Motor neuron (in vitro differentiated cells): Measurements from ENCODE around the gene THSD7B. TPM values are rescaled to one million over a fixed set of nuclear protein-coding genes. Genes with fewer than 3 reads are reported as not detected.
"Not testable (repeated sequence)": the region's sequence is repeated elsewhere in the genome, so short reads cannot be mapped to it uniquely, and the experiment has no call there.

Source experiments
- ATAC-seq, 8 experiments: fragments of 200-7000 bp; cut with Tn5 transposase; replicated peaks in 6 of 8; 2 replicates each; pipeline ENCODE4 v1.8.0; 2021; ENCODE audit warnings: mild to moderate bottlenecking in 8 of 8, moderate library complexity in 8 of 8
- H3K27ac ChIP-seq, 2 donors: fragments of 250-450 bp; sonication (Bioruptor Pico); 2 replicates each; pipeline ENCODE4 v1.9.0; 2021; ENCODE audit warnings: antibody characterized with exemption in 2 of 2, mild to moderate bottlenecking in 2 of 2, moderate library complexity in 1 of 2
- H3K4me1 ChIP-seq, 2 donors: fragments of 250-450 bp; sonication (Bioruptor Pico); replicated peaks in 1 of 2; 2 replicates each; pipeline ENCODE4 v1.6.1; 2021; ENCODE audit warnings: antibody characterized with exemption in 2 of 2, mild to moderate bottlenecking in 2 of 2, moderate library complexity in 1 of 2
- H3K4me3 ChIP-seq, 5 donors: fragments of 250-450 bp; sonication (Bioruptor Pico); 2 replicates each; pipeline ENCODE4 v1.9.0; 2021; ENCODE audit warnings: antibody characterized with exemption in 5 of 5, mild to moderate bottlenecking in 5 of 5, moderate library complexity in 4 of 5
- WGBS, 10 experiments: fragments of 450-650 bp; shearing (Covaris generic); methylation state at CpG; one replicate each; pipeline ENCODE4 v1.0.0; 2022; 5-methylcytosine and 5-hydroxymethylcytosine counted together
- in situ Hi-C, 9 experiments: fragments of 400-800 bp; cut with MboI; loops; one replicate each; pipeline ENCODE4 v1.15.0; 2021; ENCODE audit warnings: low sequenced_read_pairs in 9 of 9, low pct_unique_long_range_greater_than_20kb in 2 of 9; ENCODE audit not compliant: unreplicated experiment in 9 of 9
- total RNA-seq, 8 experiments: library from RNA; unstranded; fragments of 300-600 nt; gene quantifications; 2 replicates each; pipeline versions ENCODE4 v1.2.3 to v1.2.4, GENCODE V29; 2022

Gene THSD7B
- total RNA-seq, 8 experiments from 2014 or later: 0.13 to 1.4 (median 0.31) TPM

- ATAC-seq: peak; percentile 61 to 92 (median 68)
- Histone ChIP-seq H3K4me3 (no peak overlapping the region), H3K27ac (no peak overlapping the region), H3K4me1 (no peaks in the 10 kb centered on the region)
- in situ Hi-C loops: loop anchor here in 2 of 9 experiments (25.0 kb wide), 2 partner anchors 178 to 722 kb away; no protein-coding TSS in a partner anchor
- 0 to 91% (median 66%) methylated on average over 3 to 5 of the region's 5 CpGs for WGBS, 10 experiments
Observed at GRCh38 chr2:137659616-137660015, 894.3 kb downstream of the THSD7B start.

GRCh38 chr2:137670111-137670510 is 904.8 kb downstream of the THSD7B start:
- in situ Hi-C loops: loop anchor here in 2 of 9 experiments (25.0 kb wide), 2 partner anchors 167 to 733 kb away; no protein-coding TSS in a partner anchor
- no peak overlapping the region for H3K4me3 ChIP-seq
- WGBS, 10 experiments: 5 to 100% (median 68%) methylated on average over 1 to 3 of the region's 3 CpGs; no CpG with 5 or more reads in 2 of the 10 experiments
- H3K27ac ChIP-seq: no peak overlapping the region
- ATAC-seq: no peak
- no peaks in the 10 kb centered on the region for H3K4me1 ChIP-seq

GRCh38 chr2:137672989-137673552 is 907.7 kb downstream of the THSD7B start:
- Histone ChIP-seq H3K4me3 (no peak overlapping the region), H3K4me1 (no peaks in the 10 kb centered on the region), H3K27ac (no peak overlapping the region)
- in situ Hi-C loops: loop anchor here in 2 of 9 experiments (25.0 kb wide), 2 partner anchors 164 to 736 kb away; no protein-coding TSS in a partner anchor
- ATAC-seq: no peak

GRCh38 chr2:137674991-137675390 is 909.6 kb downstream of the THSD7B start:
- Histone ChIP-seq H3K4me3 (no peak overlapping the region), H3K4me1 (no peaks in the 10 kb centered on the region), H3K27ac (no peak overlapping the region)
- ATAC-seq: no peak
- WGBS, 10 experiments: 7 to 100% (median 58%) methylated on average over 1 to 2 of the region's 2 CpGs; no CpG with 5 or more reads in 2 of the 10 experiments
- in situ Hi-C loops: loop anchor here in 2 of 9 experiments (25.0 kb wide), 2 partner anchors 162 to 738 kb away; no protein-coding TSS in a partner anchor

- WGBS, 10 experiments: 0 to 96% (median 64%) methylated on average over 1 to 4 of the region's 4 CpGs; no CpG with 5 or more reads in 1 of the 10 experiments
- no peak for ATAC-seq
Observed at GRCh38 chr2:137675584-137676327, 910.4 kb downstream of the THSD7B start.

GRCh38 chr2:137676346-137676745 is 911.0 kb downstream of the THSD7B start:
- no peak for ATAC-seq
- no peak overlapping the region for H3K4me3 ChIP-seq
- no peak overlapping the region for H3K27ac ChIP-seq
- 29 to 100% (median 90%) methylated on average over 1 to 3 of the region's 3 CpGs; no CpG with 5 or more reads in 1 of the 10 experiments for WGBS, 10 experiments
- in situ Hi-C loops: no loop called here
- no peaks in the 10 kb centered on the region for H3K4me1 ChIP-seq

More at GRCh38 chr2:137675584-137676327, 910.4 kb downstream of the THSD7B start:
- Histone ChIP-seq H3K4me1 (no peaks in the 10 kb centered on the region), H3K4me3 (no peak overlapping the region), H3K27ac (no peak overlapping the region)
- in situ Hi-C loops: no loop called here

GRCh38 chr2:137677466-137677865 is 912.1 kb downstream of the THSD7B start:
- Histone ChIP-seq H3K4me1 (no peaks in the 10 kb centered on the region), H3K27ac (no peak overlapping the region), H3K4me3 (no peak overlapping the region)
- in situ Hi-C loops: no loop called here
- WGBS, 10 experiments: 0 to 100% (median 78%) methylated on average over 1 of the region's 1 CpG; no CpG with 5 or more reads in 3 of the 10 experiments
- no peak for ATAC-seq

GRCh38 chr2:137689549-137689948 is 924.2 kb downstream of the THSD7B start:
- no peak overlapping the region for H3K27ac ChIP-seq
- in situ Hi-C loops: no loop called here
- no peak for ATAC-seq
- 0 to 100% (median 53%) methylated on average over 1 of the region's 1 CpG; no CpG with 5 or more reads in 4 of the 10 experiments for WGBS, 10 experiments
- H3K4me3 ChIP-seq: no peak overlapping the region
- H3K4me1 ChIP-seq: no peaks in the 10 kb centered on the region

GRCh38 chr2:137693534-137693933 is 928.2 kb downstream of the THSD7B start:
- WGBS, 10 experiments: 0 to 86% (median 36%) methylated on average over 1 to 2 of the region's 2 CpGs
- peak in 5 of 8 experiments; percentile 27 to 82 (median 66) for ATAC-seq
- in situ Hi-C loops: no loop called here

GRCh38 chr2:137696916-137697315 is 931.6 kb downstream of the THSD7B start:
- ATAC-seq: no peak
- no peak overlapping the region for H3K27ac ChIP-seq
- H3K4me3 ChIP-seq: no peak overlapping the region
- in situ Hi-C loops: no loop called here
- 0 to 100% (median 57%) methylated on average over 1 of the region's 1 CpG; no CpG with 5 or more reads in 4 of the 10 experiments for WGBS, 10 experiments
- H3K4me1 ChIP-seq: no peaks in the 10 kb centered on the region

More at GRCh38 chr2:137693534-137693933, 928.2 kb downstream of the THSD7B start:
- H3K4me1 ChIP-seq: no peaks in the 10 kb centered on the region
- no peak overlapping the region for H3K4me3 ChIP-seq
- no peak overlapping the region for H3K27ac ChIP-seq

GRCh38 chr2:137700250-137700649 is 934.9 kb downstream of the THSD7B start:
- H3K27ac ChIP-seq, ATAC-seq, in situ Hi-C loops, H3K4me1 ChIP-seq, H3K4me3 ChIP-seq: not testable (repeated sequence)
- 38 to 100% (median 64%) methylated on average over 1 of the region's 1 CpG; no CpG with 5 or more reads in 4 of the 10 experiments for WGBS, 10 experiments

- no peak overlapping the region for H3K27ac ChIP-seq
- ATAC-seq: no peak
- in situ Hi-C loops: no loop called here
- no peaks in the 10 kb centered on the region for H3K4me1 ChIP-seq
- no peak overlapping the region for H3K4me3 ChIP-seq
Observed at GRCh38 chr2:137700681-137701080, 935.3 kb downstream of the THSD7B start.

- Histone ChIP-seq H3K4me1 (no peaks in the 10 kb centered on the region), H3K4me3 (no peak overlapping the region), H3K27ac (no peak overlapping the region)
- in situ Hi-C loops: no loop called here
- 3 to 94% (median 80%) methylated on average over 2 to 4 of the region's 4 CpGs; no CpG with 5 or more reads in 1 of the 10 experiments for WGBS, 10 experiments
- ATAC-seq: no peak
Observed at GRCh38 chr2:137705296-137705695, 940.0 kb downstream of the THSD7B start.
